Neural progenitor cell (in vitro differentiated cells): Measurements from ENCODE around the gene THEMIS2.
"Not testable (repeated sequence)": the region's sequence is repeated elsewhere in the genome, so short reads cannot be mapped to it uniquely, and the experiment has no call there.

Experiments
- EZH2phosphoT487 ChIP-seq: fragments of 200-600 bp; sonication (generic); IDR thresholded peaks from 2 replicates; pipeline ENCODE4 v1.6.1; 2017; ENCODE audit warnings: antibody characterized with exemption
- TF ChIP-seq, protein P1 (sequence below): fragments of 200-600 bp; sonication (generic); IDR thresholded peaks from 2 replicates; pipeline ENCODE4 v1.5.1; 2017; ENCODE audit warnings: antibody characterized with exemption, mild to moderate bottlenecking

DNA sequence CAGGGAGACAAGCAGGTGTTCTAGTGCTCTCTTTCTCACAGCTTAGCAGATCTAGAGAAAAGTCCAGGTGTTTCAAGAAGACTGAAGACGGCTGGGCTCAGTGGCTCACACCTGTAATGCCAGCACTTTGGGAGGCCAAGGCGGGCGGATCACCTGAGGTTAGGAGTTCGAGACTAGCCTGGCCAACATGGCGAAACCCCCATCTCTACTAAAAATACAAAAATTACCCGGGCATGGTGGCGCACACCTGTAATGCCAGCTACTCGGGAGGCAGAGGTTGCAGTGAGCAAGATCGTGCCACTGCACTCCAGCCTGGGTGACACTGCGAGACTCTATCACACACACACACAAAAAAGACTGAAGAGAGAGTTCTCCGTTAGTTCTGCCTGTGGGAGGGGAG is 14.8 kb upstream of the THEMIS2 start:
- TF ChIP-seq, protein P1, sequence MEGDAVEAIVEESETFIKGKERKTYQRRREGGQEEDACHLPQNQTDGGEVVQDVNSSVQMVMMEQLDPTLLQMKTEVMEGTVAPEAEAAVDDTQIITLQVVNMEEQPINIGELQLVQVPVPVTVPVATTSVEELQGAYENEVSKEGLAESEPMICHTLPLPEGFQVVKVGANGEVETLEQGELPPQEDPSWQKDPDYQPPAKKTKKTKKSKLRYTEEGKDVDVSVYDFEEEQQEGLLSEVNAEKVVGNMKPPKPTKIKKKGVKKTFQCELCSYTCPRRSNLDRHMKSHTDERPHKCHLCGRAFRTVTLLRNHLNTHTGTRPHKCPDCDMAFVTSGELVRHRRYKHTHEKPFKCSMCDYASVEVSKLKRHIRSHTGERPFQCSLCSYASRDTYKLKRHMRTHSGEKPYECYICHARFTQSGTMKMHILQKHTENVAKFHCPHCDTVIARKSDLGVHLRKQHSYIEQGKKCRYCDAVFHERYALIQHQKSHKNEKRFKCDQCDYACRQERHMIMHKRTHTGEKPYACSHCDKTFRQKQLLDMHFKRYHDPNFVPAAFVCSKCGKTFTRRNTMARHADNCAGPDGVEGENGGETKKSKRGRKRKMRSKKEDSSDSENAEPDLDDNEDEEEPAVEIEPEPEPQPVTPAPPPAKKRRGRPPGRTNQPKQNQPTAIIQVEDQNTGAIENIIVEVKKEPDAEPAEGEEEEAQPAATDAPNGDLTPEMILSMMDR: not testable (repeated sequence)
- not testable (repeated sequence) for TF ChIP-seq EZH2phosphoT487
